Mammary epithelial cell (primary cell): ENCODE data around the gene OTUD5.

Source experiments
- CTCF ChIP-seq, 2 donors: IDR thresholded peaks in 1 of 2; conservative IDR thresholded peaks in 1 of 2; 2 replicates each; pipeline ENCODE4 v1.5.1; 2011 to 2012; ENCODE audit warnings: inconsistent platforms in 2 of 2, low read length in 2 of 2, mild to moderate bottlenecking in 2 of 2, control low read depth in 1 of 2, low read depth in 1 of 2; ENCODE audit not compliant: insufficient read depth in 1 of 2; ENCODE audit errors: extremely low read depth in 1 of 2
- EZH2 ChIP-seq: IDR thresholded peaks from 2 replicates; pipeline ENCODE4 v1.6.1; 2012; ENCODE audit warnings: low read length, inconsistent platforms, borderline replicate concordance

- TF ChIP-seq EZH2: no peak
- no peak for TF ChIP-seq CTCF (conservative IDR thresholded peaks at IDR 0.05 in 1 of 2, IDR thresholded peaks at IDR 0.05 in 1 of 2; ENCODE audit: extremely low read depth in 1 of 2, insufficient read depth in 1 of 2, low read depth in 1 of 2, low read length in 2 of 2)
Observed at GRCh38 chrX:48975041-48975440, 17.6 kb upstream of the OTUD5 start.
